GM12872 (cell line): ENCODE data around the gene ARHGEF40.

Experiments used
- TF ChIP-seq, protein P1 (sequence below): IDR thresholded peaks from 3 replicates; pipeline ENCODE4 v1.5.1; 2011; ENCODE audit warnings: low read depth, mild to moderate bottlenecking, low read length, moderate library complexity; ENCODE audit not compliant: insufficient read depth

Gene ARHGEF40

DNA sequence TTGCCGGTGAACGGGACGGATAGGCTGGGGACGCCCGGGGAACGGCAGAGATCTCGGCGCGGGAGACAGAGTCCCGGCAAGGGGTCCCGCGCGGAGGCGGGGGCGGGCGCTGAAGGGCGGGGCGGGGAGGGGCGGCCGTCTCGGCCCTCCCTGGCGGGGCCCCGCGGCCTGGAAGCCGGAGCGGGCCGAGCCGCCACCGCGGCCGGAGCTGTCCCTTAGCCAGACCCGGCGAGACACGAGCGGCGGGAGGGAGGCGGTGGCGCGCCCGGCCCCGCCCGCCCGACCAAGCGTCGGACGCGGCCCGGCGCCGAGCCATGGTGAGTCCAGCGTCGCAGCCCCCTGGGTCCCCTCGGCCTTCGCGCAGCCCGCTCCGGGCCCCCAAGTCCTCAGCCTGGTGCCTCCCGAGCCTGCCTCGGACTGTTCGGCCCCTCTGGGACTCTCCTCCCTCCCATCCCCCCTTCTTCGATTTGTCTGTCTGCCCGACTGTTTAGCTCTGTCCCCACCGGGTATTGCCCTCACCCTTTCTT, at the start of gene ARHGEF40:
TSS of gene ARHGEF40 (plus strand) at position 222 of the 527 bp plus-strand sequence. CDS start at position 315, 93 bp downstream.
- TF ChIP-seq, protein P1, sequence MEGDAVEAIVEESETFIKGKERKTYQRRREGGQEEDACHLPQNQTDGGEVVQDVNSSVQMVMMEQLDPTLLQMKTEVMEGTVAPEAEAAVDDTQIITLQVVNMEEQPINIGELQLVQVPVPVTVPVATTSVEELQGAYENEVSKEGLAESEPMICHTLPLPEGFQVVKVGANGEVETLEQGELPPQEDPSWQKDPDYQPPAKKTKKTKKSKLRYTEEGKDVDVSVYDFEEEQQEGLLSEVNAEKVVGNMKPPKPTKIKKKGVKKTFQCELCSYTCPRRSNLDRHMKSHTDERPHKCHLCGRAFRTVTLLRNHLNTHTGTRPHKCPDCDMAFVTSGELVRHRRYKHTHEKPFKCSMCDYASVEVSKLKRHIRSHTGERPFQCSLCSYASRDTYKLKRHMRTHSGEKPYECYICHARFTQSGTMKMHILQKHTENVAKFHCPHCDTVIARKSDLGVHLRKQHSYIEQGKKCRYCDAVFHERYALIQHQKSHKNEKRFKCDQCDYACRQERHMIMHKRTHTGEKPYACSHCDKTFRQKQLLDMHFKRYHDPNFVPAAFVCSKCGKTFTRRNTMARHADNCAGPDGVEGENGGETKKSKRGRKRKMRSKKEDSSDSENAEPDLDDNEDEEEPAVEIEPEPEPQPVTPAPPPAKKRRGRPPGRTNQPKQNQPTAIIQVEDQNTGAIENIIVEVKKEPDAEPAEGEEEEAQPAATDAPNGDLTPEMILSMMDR: no peak

DNA sequence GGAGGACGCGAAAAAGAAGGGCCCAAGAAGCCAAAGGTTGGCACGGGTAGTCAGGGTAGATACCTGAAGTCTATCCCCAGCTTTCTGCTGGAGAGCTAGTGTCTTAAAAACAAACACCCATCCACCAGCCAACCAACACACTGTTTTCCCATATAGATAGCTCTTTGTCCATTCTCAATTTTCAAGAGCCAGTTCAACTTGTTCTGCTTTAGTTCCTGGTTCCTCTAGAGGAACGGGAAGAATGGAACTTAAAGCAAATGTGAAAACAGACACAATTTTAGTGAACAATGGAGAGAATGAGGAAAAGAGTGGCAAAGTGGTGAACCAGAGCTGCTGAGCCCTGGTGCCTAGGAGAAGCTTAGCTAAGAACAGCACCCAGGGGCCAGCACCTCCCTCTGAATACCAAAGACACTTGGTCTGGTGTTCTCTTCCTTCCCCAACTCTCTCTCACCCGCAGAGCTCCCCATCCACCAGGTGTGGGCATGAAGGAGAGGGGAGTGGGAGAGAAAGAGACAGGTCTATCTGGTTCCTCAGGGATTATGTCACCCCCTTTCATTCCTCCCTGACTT, 49.0 kb upstream of the ARHGEF40 start:
- TF ChIP-seq, protein P1: no peak

DNA sequence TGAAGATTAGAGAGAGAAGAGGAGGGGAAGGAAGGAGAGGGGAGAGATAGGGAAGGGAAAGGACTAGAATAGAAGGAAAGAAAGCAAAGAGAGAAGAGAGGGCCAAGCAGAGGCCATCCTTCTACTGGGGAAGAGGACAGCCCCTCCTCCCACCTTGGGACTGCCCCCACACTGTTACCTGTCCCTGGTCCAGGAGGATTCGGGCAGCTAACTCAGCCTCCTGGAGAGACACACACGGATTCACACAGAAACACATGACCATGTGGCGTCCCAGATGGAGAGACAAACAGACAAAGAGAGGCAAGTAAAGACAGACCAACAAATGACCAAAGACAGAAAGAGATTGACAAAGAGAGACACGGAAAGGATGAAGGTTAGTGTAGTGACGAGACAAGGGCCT, 47.4 kb upstream of the ARHGEF40 start:
- TF ChIP-seq, protein P1: no peak

DNA sequence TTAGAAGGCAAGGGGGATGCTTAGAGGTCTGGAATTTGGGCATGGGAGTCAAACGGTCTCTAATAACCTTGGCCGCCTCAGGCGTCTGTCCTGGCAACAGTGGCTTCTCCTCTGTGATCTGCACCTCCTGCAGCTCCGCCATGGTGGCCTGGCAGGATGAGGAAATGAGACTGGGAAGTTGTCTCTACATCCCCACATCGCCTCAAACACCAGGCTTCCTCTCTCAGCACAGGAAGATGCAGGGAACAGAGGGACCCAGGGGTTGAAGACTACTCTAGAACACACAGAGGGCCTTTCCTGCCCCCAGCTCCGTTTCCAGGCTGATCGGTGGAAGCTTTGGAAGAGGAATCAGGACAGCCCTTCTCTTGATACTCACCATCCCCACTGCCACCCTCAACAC, 46.9 kb upstream of the ARHGEF40 start:
- TF ChIP-seq, protein P1: no peak

DNA sequence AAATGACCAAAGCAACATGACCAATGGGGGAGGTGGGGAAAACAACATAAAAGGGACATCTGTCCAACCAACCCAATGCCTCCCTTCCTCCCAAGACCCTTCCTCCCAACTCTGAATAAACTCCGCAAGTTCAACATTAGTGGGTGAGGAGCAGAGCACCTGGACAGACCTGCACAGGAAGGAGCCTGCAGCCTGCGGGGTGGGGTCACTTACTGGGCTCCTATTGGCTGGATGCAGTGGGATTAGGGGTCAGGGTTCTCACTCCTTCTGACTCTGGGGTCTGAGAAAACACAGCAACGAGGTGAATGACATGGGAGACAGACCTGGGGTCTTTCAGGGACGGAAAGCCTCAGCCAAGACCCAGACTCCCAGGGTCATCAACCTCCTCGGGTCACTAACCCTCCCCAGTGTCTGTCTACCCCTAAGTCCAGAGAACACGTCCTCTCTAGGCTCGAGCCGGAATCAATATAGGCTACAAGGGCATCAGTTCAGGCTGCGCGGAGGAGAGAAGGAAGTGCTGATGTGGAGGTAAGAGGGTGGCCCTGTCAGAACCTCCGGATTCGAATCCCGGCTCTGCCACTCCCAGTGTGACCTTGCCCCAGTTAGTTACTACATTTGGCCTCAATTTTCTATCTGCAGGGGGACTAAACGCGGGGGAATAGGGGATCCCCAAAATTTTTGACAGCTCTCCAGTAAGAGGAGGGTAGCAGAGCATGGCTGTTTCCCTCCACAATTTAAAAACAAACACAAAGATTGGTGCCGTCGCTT, 46.1 kb upstream of the ARHGEF40 start:
- TF ChIP-seq, protein P1: no peak

DNA sequence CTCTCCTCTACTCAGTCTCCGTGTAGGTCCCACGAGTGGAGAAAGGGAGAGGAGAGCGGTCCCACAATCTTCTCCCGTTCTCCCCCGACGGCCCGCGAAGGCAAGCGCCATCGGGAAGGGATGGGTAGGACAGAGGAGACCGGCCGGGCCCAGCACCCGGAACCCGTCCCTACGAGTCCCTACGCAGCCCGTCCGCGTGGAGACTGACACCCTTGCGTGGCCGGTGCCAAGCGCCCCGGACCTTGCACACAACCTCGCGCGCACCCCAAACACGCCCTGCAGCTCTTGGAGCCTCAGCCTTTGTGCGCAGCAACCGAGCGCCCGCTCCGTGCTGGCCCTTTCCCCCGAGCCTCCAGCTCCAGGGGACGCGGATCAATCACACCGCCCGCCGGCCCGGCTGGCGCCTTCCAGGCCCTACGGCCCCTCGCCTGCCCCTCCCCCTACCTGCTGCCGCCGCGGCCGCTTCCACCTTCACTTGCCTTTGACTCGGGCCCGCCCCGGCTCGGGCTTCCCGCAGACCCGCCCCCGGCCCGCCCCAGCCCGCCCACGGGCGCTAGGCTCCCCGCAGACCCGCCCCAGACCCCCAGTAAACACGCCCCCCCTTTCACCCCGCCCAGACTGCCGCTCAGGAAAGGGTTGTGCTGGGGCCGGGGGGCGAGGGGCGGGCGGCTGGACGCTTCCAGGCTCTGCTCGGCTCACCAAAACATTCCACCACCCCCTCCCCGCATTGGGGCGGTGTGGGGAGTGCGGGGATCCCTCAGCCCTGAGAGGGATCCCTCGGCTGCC, 45.3 kb upstream of the ARHGEF40 start, which contains the start of gene NDRG2:
TSS of gene NDRG2 (minus strand) at position 477 of the 786 bp plus-strand sequence. CDS start 1,746 bp downstream, outside the sequence.
- TF ChIP-seq, protein P1: no peak
